Activated CD4-positive, alpha-beta T cell treated with anti-CD3 and anti-CD28 coated beads for 36 hours (primary cell): ENCODE results near the gene OR51E1. TPM values are rescaled to one million over a fixed set of nuclear protein-coding genes. Genes with fewer than 3 reads are reported as not detected.
A peak's percentile ranks its signal among the peaks of the same experiment; 100 is the strongest.

Source experiments
- ATAC-seq: fragments of 200-7000 bp; cut with Tn5 transposase; one replicate; pipeline ENCODE4 v1.10.0; 2021; ENCODE audit warnings: mild to moderate bottlenecking, moderate library complexity
- CTCF ChIA-PET: fragments of 350-600 bp; sonication (Branson Sonifier 250); formaldehyde crosslinking; loops from one replicate; lab custom pipeline; 2021; ENCODE audit warnings: antibody characterized with exemption; lab: Charles Lee
- POLR2A ChIA-PET: fragments of 350-600 bp; sonication (Branson Sonifier 250); formaldehyde crosslinking; loops from one replicate; lab custom pipeline; 2021; ENCODE audit warnings: antibody characterized with exemption, inconsistent platforms; lab: Charles Lee
- DNase-seq: peaks from one replicate; pipeline ENCODE4 v3.0.0-alpha.2; 2020
- H3K27ac Mint-ChIP-seq: one replicate; pipeline ENCODE4 v1.8.0; 2021; ENCODE audit warnings: mixed read lengths
- H3K27me3 Mint-ChIP-seq: one replicate; pipeline ENCODE4 v1.8.0; 2021; ENCODE audit warnings: mixed read lengths
- H3K36me3 Mint-ChIP-seq: one replicate; pipeline ENCODE4 v1.8.0; 2021; ENCODE audit warnings: low read depth, mixed read lengths
- H3K4me1 Mint-ChIP-seq: one replicate; pipeline ENCODE4 v1.8.0; 2021; ENCODE audit warnings: mixed read lengths
- H3K4me3 Mint-ChIP-seq: one replicate; pipeline ENCODE4 v1.8.0; 2021; ENCODE audit warnings: mild to moderate bottlenecking, moderate library complexity, mixed read lengths
- H3K9me3 Mint-ChIP-seq: one replicate; pipeline ENCODE4 v1.8.0; 2021; ENCODE audit warnings: low read depth, mixed read lengths
- intact Hi-C, 2 experiments: fragments of 100-400 bp; cut with DNase I in 1 of 2; cut with micrococcal nuclease in 1 of 2; formaldehyde crosslinking; loops; one replicate each; pipeline versions ENCODE4 v1.14.2 to v1.15.1; 2022 to 2024; cut with DNase I, micrococcal nuclease
- total RNA-seq, 2 experiments: library from RNA; stranded (reverse); gene quantifications; one replicate each; pipeline ENCODE4 v1.2.3, GENCODE V29; 2021

Gene OR51E1
- total RNA-seq, 2 experiments from 2014 or later = not detected

- POLR2A ChIA-PET = no interaction called here
- H3K27me3 Mint-ChIP-seq = peaks cover 38% of the 10 kb centered on the region
- H3K36me3 Mint-ChIP-seq = no peaks in the 10 kb centered on the region
- ATAC-seq (peak; percentile 42), DNase-seq (peak; percentile 81)
- peaks cover 9% of the 10 kb centered on the region for H3K9me3 Mint-ChIP-seq
- no peak overlapping the region for H3K4me3 Mint-ChIP-seq
- no peak overlapping the region for H3K27ac Mint-ChIP-seq
- intact Hi-C loops = loop anchor here in 1 of 2 experiments (1.0 kb wide), 1 partner anchor 754 kb away; no protein-coding TSS in a partner anchor
- H3K4me1 Mint-ChIP-seq = no peaks in the 10 kb centered on the region
- CTCF ChIA-PET = interaction anchor here (0.7 to 5.6 kb wide), 10 partner anchors 11 to 754 kb away, joined by 3 to 44 read pairs (median 4); partner anchors contain the start of genes OR51D1 and TRIM68
Observed at GRCh38 chr11:4626207-4627099, 17.3 kb upstream of the OR51E1 start.

GRCh38 chr11:4636136-4636535 is 7.6 kb upstream of the OR51E1 start:
- ChIA-PET POLR2A (no interaction called here), CTCF (interaction anchor here (0.6 to 3.6 kb wide), 16 partner anchors 10 to 1304 kb away, joined by 3 to 44 read pairs (median 4); no protein-coding TSS in a partner anchor)
- ATAC-seq (no peak), DNase-seq (no peak)
- Mint-ChIP-seq H3K4me1 (no peaks in the 10 kb centered on the region), H3K27ac (no peak overlapping the region), H3K9me3 (no peaks in the 10 kb centered on the region), H3K4me3 (no peak overlapping the region), H3K27me3 (peaks cover 11% of the 10 kb centered on the region), H3K36me3 (no peaks in the 10 kb centered on the region)
- intact Hi-C loops = loop anchor here (5.0 to 10.0 kb wide), 3 partner anchors 449 to 1171 kb away; partner anchors contain the start of gene OR52N2 (in 2 of the 2)

- DNase-seq = peak; percentile 84
- no peaks in the 10 kb centered on the region for H3K36me3 Mint-ChIP-seq
- CTCF ChIA-PET = interaction anchor here (0.5 to 3.6 kb wide), 24 partner anchors 8 to 1254 kb away, joined by 3 to 44 read pairs (median 4); no protein-coding TSS in a partner anchor
- intact Hi-C loops = loop anchor here (1.0 to 10.0 kb wide), 5 partner anchors 189 to 1170 kb away; partner anchors contain the start of gene OR52N2 (in 2 of the 2)
- H3K9me3 Mint-ChIP-seq = no peaks in the 10 kb centered on the region
- H3K27me3 Mint-ChIP-seq = peaks cover 9% of the 10 kb centered on the region
- POLR2A ChIA-PET = no interaction called here
- ATAC-seq = peak; percentile 99
- no peak within 1 kb of the TSS for H3K27ac Mint-ChIP-seq
- no peaks in the 10 kb centered on the region for H3K4me1 Mint-ChIP-seq
- H3K4me3 Mint-ChIP-seq = no peak within 1 kb of the TSS
Observed at GRCh38 chr11:4636962-4637661, 6.7 kb upstream of the OR51E1 start, which contains the start of gene OR51D1. Gene OR51D1, plus strand, starts transcription at chr11:4637477. Its CDS starts 2,314 bp downstream, at chr11:4639791.

- Mint-ChIP-seq H3K36me3 (no peaks in the 10 kb centered on the region), H3K27ac (no peak overlapping the region), H3K4me3 (no peak overlapping the region), H3K4me1 (no peaks in the 10 kb centered on the region), H3K27me3 (peaks cover 7% of the 10 kb centered on the region), H3K9me3 (no peaks in the 10 kb centered on the region)
- intact Hi-C loops = loop anchor here (1.0 to 10.0 kb wide), 5 partner anchors 189 to 1170 kb away; partner anchors contain the start of gene OR52N2 (in 2 of the 2)
- ChIA-PET CTCF (interaction anchor here (0.6 to 3.6 kb wide), 8 partner anchors 10 to 742 kb away, joined by 3 to 44 read pairs (median 4); no protein-coding TSS in a partner anchor), POLR2A (no interaction called here)
- ATAC-seq = no peak
- DNase-seq = no peak
Observed at GRCh38 chr11:4637662-4638047, 6.1 kb upstream of the OR51E1 start.

GRCh38 chr11:4639931-4640330 is 3.9 kb upstream of the OR51E1 start:
- CTCF ChIA-PET = no interaction called here

GRCh38 chr11:4641501-4641900 is 2.3 kb upstream of the OR51E1 start:
- intact Hi-C loops = no loop called here

More at GRCh38 chr11:4639931-4640330, 3.9 kb upstream of the OR51E1 start:
- no peaks in the 10 kb centered on the region for H3K36me3 Mint-ChIP-seq
- no peaks in the 10 kb centered on the region for H3K4me1 Mint-ChIP-seq
- ATAC-seq (no peak), DNase-seq (no peak)
- H3K27me3 Mint-ChIP-seq = peaks cover 9% of the 10 kb centered on the region
- H3K9me3 Mint-ChIP-seq = no peaks in the 10 kb centered on the region
- no peak overlapping the region for H3K4me3 Mint-ChIP-seq
- POLR2A ChIA-PET = no interaction called here
- intact Hi-C loops = loop anchor here (5.0 to 10.0 kb wide), 3 partner anchors 453 to 1167 kb away; partner anchors contain the start of gene OR52N2 (in 2 of the 2)
- no peak overlapping the region for H3K27ac Mint-ChIP-seq

GRCh38 chr11:4642043-4642442 is 1.7 kb upstream of the OR51E1 start:
- H3K27me3 Mint-ChIP-seq = peaks cover 11% of the 10 kb centered on the region
- no peaks in the 10 kb centered on the region for H3K9me3 Mint-ChIP-seq
- ATAC-seq (no peak), DNase-seq (no peak)
- ChIA-PET POLR2A (no interaction called here), CTCF (no interaction called here)
- H3K4me1 Mint-ChIP-seq = no peaks in the 10 kb centered on the region
- intact Hi-C loops = no loop called here
- H3K27ac Mint-ChIP-seq = no peak overlapping the region
- H3K36me3 Mint-ChIP-seq = no peaks in the 10 kb centered on the region
- no peak overlapping the region for H3K4me3 Mint-ChIP-seq

More at GRCh38 chr11:4641501-4641900, 2.3 kb upstream of the OR51E1 start:
- H3K4me1 Mint-ChIP-seq = no peaks in the 10 kb centered on the region
- H3K27me3 Mint-ChIP-seq = peaks cover 11% of the 10 kb centered on the region
- no peak overlapping the region for H3K4me3 Mint-ChIP-seq
- no peak overlapping the region for H3K27ac Mint-ChIP-seq
- no peaks in the 10 kb centered on the region for H3K9me3 Mint-ChIP-seq
- H3K36me3 Mint-ChIP-seq = no peaks in the 10 kb centered on the region
- DNase-seq (no peak), ATAC-seq (no peak)
- ChIA-PET POLR2A (no interaction called here), CTCF (interaction anchor here (0.8 kb wide), 1 partner anchor 43 kb away, joined by 3 read pairs; no protein-coding TSS in a partner anchor)

- ATAC-seq (no peak), DNase-seq (no peak)
- intact Hi-C loops = no loop called here
- CTCF ChIA-PET = no interaction called here
- POLR2A ChIA-PET = no interaction called here
- Mint-ChIP-seq H3K9me3 (no peaks in the 10 kb centered on the region), H3K4me3 (no peak overlapping the region), H3K36me3 (no peaks in the 10 kb centered on the region), H3K4me1 (no peaks in the 10 kb centered on the region), H3K27ac (no peak overlapping the region), H3K27me3 (peaks cover 11% of the 10 kb centered on the region)
Observed at GRCh38 chr11:4643076-4643475, 706 bp upstream of the OR51E1 start.

GRCh38 chr11:4644233-4644632 is 451 bp downstream of the OR51E1 start:
- intact Hi-C loops = no loop called here
- ATAC-seq (no peak), DNase-seq (no peak)
- H3K4me3 Mint-ChIP-seq = no peak overlapping the region
- CTCF ChIA-PET = no interaction called here
- no peaks in the 10 kb centered on the region for H3K4me1 Mint-ChIP-seq
- peaks cover 13% of the 10 kb centered on the region for H3K27me3 Mint-ChIP-seq
- H3K36me3 Mint-ChIP-seq = no peaks in the 10 kb centered on the region
- POLR2A ChIA-PET = no interaction called here
- H3K9me3 Mint-ChIP-seq = no peaks in the 10 kb centered on the region
- no peak overlapping the region for H3K27ac Mint-ChIP-seq

- ATAC-seq (no peak), DNase-seq (no peak)
- Mint-ChIP-seq H3K4me3 (no peak overlapping the region), H3K27ac (no peak overlapping the region), H3K36me3 (no peaks in the 10 kb centered on the region), H3K4me1 (no peaks in the 10 kb centered on the region), H3K9me3 (no peaks in the 10 kb centered on the region), H3K27me3 (peaks cover 16% of the 10 kb centered on the region)
- CTCF ChIA-PET = no interaction called here
- intact Hi-C loops = no loop called here
- POLR2A ChIA-PET = no interaction called here
Observed at GRCh38 chr11:4645974-4646373, 2.2 kb downstream of the OR51E1 start.

GRCh38 chr11:4647766-4648165 is 4.0 kb downstream of the OR51E1 start:
- no peaks in the 10 kb centered on the region for H3K4me1 Mint-ChIP-seq
- ATAC-seq (no peak), DNase-seq (no peak)
- H3K27me3 Mint-ChIP-seq = peaks cover 13% of the 10 kb centered on the region
- ChIA-PET CTCF (interaction anchor here (0.5 to 1.1 kb wide), 3 partner anchors 9 to 809 kb away, joined by 3 to 4 read pairs (median 4); partner anchors contain the start of gene OR51D1), POLR2A (interaction anchor here (0.6 kb wide), 1 partner anchor 456 kb away, joined by 3 read pairs; no protein-coding TSS in a partner anchor)
- H3K9me3 Mint-ChIP-seq = no peaks in the 10 kb centered on the region
- no peak overlapping the region for H3K4me3 Mint-ChIP-seq
- intact Hi-C loops = no loop called here
- no peak overlapping the region for H3K27ac Mint-ChIP-seq
- no peaks in the 10 kb centered on the region for H3K36me3 Mint-ChIP-seq
